Breast epithelium (tissue), 4 donors: ENCODE results near the gene SYT2. TPM values are rescaled to one million over a fixed set of nuclear protein-coding genes. Genes with fewer than 3 reads are reported as not detected.
"Not testable (repeated sequence)": the region's sequence is repeated elsewhere in the genome, so short reads cannot be mapped to it uniquely, and the experiment has no call there.

ENCODE experiments used
- DNase-seq, 2 donors: peaks; one replicate each; pipeline ENCODE4 v3.0.0-alpha.2; 2019; ENCODE audit warnings: low spot score in 2 of 2
- H3K27ac ChIP-seq, 2 donors: fragments of 200-600 bp; sonication (generic) in 1 of 2; one replicate each; pipeline ENCODE4 v1.5.1; 2016 to 2019; ENCODE audit warnings: mild to moderate bottlenecking in 1 of 2
- H3K27me3 ChIP-seq, 2 donors: fragments of 200-600 bp; sonication (generic) in 1 of 2; one replicate each; pipeline versions ENCODE4 v1.5.1 to v1.6.0; 2017 to 2019; ENCODE audit warnings: control low read depth in 1 of 2, mild to moderate bottlenecking in 1 of 2
- H3K36me3 ChIP-seq: fragments of 200-600 bp; one replicate; pipeline ENCODE4 v1.5.1; 2019
- H3K4me1 ChIP-seq, 2 donors: fragments of 200-600 bp; sonication (generic); one replicate each; pipeline ENCODE4 v1.5.1; 2016 to 2019; ENCODE audit warnings: control low read depth in 1 of 2
- H3K4me3 ChIP-seq, 3 donors: fragments of 200-600 bp; sonication (generic); 1 replicate in 2 of 3; 2 replicates in 1 of 3; pipeline ENCODE4 v1.5.1; 2016 to 2019; ENCODE audit warnings: mild to moderate bottlenecking in 3 of 3, moderate library complexity in 2 of 3
- H3K9me3 ChIP-seq, 2 donors: fragments of 200-600 bp; sonication (generic) in 1 of 2; one replicate each; pipeline ENCODE4 v1.5.1; 2016 to 2019; ENCODE audit warnings: control low read depth in 1 of 2
- POLR2A ChIP-seq: fragments of 450-650 bp; IDR thresholded peaks from one replicate; pipeline ENCODE4 v1.6.1; 2016; ENCODE audit warnings: antibody characterized with exemption, mild to moderate bottlenecking, moderate library complexity
- POLR2AphosphoS5 ChIP-seq, 3 donors: sonication (generic); formaldehyde crosslinking; IDR thresholded peaks; one replicate each; pipeline ENCODE4 v1.6.1; 2017; ENCODE audit warnings: antibody characterized with exemption in 3 of 3
- intact Hi-C: fragments of 100-400 bp; cut with DNase I; formaldehyde crosslinking; loops from one replicate; pipeline ENCODE4 v1.15.1; 2023; ENCODE audit warnings: low total_unique reads
- total RNA-seq, 3 donors: library from RNA; depleted of rRNA; stranded (reverse); fragments of >200 nt; gene quantifications; one replicate each; pipeline ENCODE4 v1.1.0, GENCODE V29; 2016
- TF ChIP-seq, protein P1 (sequence below), 3 donors: fragments of 450-650 bp; IDR thresholded peaks; one replicate each; pipeline ENCODE4 v1.5.1; 2016 to 2017; ENCODE audit warnings: antibody characterized with exemption in 3 of 3, mild to moderate bottlenecking in 3 of 3, moderate library complexity in 3 of 3

The SYT2 gene
- total RNA-seq, 3 donors from 2014 or later, result under 0.01 to 0.15 (median under 0.01) TPM

DNA sequence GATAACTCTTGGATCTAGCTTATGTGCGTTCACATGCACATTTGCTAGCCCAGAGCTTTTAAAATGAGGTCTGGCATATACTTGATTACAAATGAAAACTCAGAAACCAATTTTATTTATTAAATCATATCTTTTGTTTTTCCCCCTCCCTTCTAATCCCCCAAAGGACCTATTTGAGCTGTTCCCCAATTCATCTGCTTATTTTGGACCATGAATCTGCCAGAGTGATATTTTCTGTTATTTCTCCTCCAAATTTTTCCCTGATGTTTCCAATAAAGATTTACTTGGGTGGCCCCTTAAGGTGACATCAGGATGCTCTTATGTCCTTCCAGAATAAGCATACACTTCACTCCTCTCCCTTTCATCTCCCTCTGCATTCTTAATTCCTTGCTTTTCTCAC is 123.4 kb downstream of the SYT2 start:
- DNase-seq, result no peak
- Histone ChIP-seq H3K9me3 (no peaks in the 10 kb centered on the region), H3K36me3 (no peaks in the 10 kb centered on the region), H3K4me3 (no peak overlapping the region), H3K27me3 (no peaks in the 10 kb centered on the region), H3K4me1 (peaks cover 11% of the 10 kb centered on the region in 2 donors), H3K27ac (peak overlapping the region; percentile 95)
- intact Hi-C loops, result loop anchor here (10.0 kb wide), 1 partner anchor 1918 kb away; no protein-coding TSS in a partner anchor
- TF ChIP-seq, protein P1, sequence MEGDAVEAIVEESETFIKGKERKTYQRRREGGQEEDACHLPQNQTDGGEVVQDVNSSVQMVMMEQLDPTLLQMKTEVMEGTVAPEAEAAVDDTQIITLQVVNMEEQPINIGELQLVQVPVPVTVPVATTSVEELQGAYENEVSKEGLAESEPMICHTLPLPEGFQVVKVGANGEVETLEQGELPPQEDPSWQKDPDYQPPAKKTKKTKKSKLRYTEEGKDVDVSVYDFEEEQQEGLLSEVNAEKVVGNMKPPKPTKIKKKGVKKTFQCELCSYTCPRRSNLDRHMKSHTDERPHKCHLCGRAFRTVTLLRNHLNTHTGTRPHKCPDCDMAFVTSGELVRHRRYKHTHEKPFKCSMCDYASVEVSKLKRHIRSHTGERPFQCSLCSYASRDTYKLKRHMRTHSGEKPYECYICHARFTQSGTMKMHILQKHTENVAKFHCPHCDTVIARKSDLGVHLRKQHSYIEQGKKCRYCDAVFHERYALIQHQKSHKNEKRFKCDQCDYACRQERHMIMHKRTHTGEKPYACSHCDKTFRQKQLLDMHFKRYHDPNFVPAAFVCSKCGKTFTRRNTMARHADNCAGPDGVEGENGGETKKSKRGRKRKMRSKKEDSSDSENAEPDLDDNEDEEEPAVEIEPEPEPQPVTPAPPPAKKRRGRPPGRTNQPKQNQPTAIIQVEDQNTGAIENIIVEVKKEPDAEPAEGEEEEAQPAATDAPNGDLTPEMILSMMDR (IDR thresholded peaks at IDR 0.05), result no peak
- TF ChIP-seq POLR2A (no peak), POLR2AphosphoS5 (IDR thresholded peaks at IDR 0.05) (no peak)

DNA sequence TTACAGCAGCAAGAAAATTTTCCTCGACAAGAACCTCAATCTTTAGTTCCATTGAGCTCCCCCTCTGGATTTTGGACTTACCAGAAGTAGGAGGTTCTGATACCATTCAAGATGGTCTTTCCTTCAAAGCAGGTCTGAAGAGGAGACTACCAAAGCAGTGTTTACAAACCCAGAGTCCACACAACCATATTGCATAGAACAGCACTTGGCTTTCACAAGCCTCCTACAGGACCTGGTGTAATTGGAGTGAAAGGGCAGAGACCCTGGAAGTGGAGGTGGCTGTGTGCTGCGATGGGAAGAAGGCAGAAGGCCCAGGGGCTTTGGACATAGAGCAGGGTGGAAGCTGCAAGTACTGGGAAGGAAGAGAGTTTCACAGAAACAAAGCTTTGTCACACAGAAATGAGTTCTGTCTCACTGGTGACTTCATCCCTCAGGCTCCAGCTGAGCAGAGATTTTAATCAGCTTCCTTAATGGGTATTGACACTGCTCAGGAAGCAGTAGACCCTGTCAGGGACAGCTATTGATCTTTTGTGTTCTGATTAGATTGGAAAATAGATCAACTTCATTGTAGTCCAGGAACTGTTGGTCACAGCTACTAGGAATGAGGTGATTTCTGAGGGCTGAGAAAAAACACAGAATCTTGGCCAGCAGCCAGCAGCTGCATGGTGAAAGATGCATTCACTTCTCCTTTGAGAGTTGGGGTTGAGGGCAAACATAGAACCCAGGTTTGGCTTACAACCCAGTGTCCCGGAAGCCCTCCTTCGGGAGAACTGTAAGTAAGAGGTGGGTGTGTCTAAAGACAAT is 124.0 kb downstream of the SYT2 start:
- DNase-seq, result peak; percentile 55 to 58
- peak in 2 of 3 donors; percentile 33 to 37 for TF ChIP-seq POLR2AphosphoS5 (IDR thresholded peaks at IDR 0.05)
- no peak for TF ChIP-seq POLR2A
- intact Hi-C loops, result loop anchor here (10.0 kb wide), 1 partner anchor 1919 kb away; no protein-coding TSS in a partner anchor
- Histone ChIP-seq H3K4me3 (no peak overlapping the region), H3K27me3 (no peaks in the 10 kb centered on the region), H3K27ac (peak overlapping the region; percentile 95), H3K36me3 (no peaks in the 10 kb centered on the region), H3K9me3 (no peaks in the 10 kb centered on the region), H3K4me1 (peaks cover 11% of the 10 kb centered on the region in 2 donors)

DNA sequence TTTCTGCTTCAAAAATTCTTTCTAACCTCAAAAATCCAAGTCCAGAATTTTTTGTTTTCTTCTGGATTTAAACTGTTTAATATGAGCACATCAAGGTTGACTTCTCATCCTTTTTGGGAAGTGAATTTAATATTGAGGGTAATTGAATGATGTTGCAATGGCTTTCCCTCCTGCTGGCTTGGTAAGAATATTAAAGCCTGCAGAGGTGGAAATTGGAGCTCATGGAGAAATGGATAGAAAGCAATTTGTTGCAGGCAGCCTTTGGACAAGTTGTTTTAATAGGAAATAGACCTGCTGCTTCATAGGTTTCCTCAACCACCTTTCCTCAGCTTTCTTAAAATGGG is 124.7 kb downstream of the SYT2 start:
- Histone ChIP-seq H3K36me3 (no peaks in the 10 kb centered on the region), H3K27me3 (no peaks in the 10 kb centered on the region), H3K27ac (peak overlapping the region; percentile 95), H3K4me3 (no peak overlapping the region), H3K4me1 (peaks cover 11% of the 10 kb centered on the region in 2 donors), H3K9me3 (no peaks in the 10 kb centered on the region)
- TF ChIP-seq, protein P1 (IDR thresholded peaks at IDR 0.05), result no peak
- intact Hi-C loops, result loop anchor here (10.0 kb wide), 1 partner anchor 1919 kb away; no protein-coding TSS in a partner anchor
- no peak for DNase-seq

- H3K27me3 ChIP-seq, result no peaks in the 10 kb centered on the region
- TF ChIP-seq, protein P1 (IDR thresholded peaks at IDR 0.05), result no peak
- TF ChIP-seq POLR2AphosphoS5 (IDR thresholded peaks at IDR 0.05) (no peak), POLR2A (no peak)
- intact Hi-C loops, result loop anchor here (10.0 kb wide), 1 partner anchor 1920 kb away; no protein-coding TSS in a partner anchor
- no peak for DNase-seq
- H3K4me1 ChIP-seq, result peaks cover 6 to 11% of the 10 kb centered on the region in 2 donors
- H3K4me3 ChIP-seq, result no peak overlapping the region
- peak overlapping the region; percentile 66 to 95 for H3K27ac ChIP-seq
- H3K9me3 ChIP-seq, result no peaks in the 10 kb centered on the region
- H3K36me3 ChIP-seq, result no peaks in the 10 kb centered on the region
Measured at GRCh38 chr1:202584707-202585589, 125.3 kb downstream of the SYT2 start.

DNA sequence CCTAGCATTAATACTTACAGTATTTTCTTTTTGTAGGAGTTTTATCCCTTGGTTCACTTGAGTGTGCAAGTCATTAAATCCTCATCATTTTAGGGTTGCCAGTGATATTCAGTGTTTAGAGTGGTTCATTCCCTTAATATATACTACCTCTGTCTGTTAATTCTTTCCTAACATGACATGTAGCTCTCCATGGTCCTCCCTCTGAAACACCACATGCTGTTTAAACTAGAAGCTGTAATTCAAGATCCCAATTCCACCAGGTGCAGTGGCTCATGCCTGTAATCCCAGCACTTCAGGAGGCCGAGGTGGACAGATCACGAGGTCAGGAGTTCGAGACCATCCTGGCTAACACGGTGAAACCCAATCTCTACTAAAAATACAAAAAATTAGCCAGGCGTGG is 127.9 kb downstream of the SYT2 start:
- not testable (repeated sequence) for H3K27ac ChIP-seq, H3K36me3 ChIP-seq, H3K4me1 ChIP-seq, H3K4me3 ChIP-seq, DNase-seq, H3K27me3 ChIP-seq, H3K9me3 ChIP-seq
- intact Hi-C loops, result loop anchor here (10.0 kb wide), 1 partner anchor 1922 kb away; no protein-coding TSS in a partner anchor
